HG03575 (cell line): ENCODE results near the gene ARPC2.
"Not testable (repeated sequence)": the region's sequence is repeated elsewhere in the genome, so short reads cannot be mapped to it uniquely, and the experiment has no call there.

Source experiments
- ATAC-seq: cut with Tn5 transposase; IDR thresholded peaks from one replicate; pipeline ENCODE4 v1.9.1; 2021; ENCODE audit not compliant: unreplicated experiment, insufficient number of reproducible peaks, low FRiP score; ENCODE audit errors: extremely low read depth

The ARPC2 gene

DNA sequence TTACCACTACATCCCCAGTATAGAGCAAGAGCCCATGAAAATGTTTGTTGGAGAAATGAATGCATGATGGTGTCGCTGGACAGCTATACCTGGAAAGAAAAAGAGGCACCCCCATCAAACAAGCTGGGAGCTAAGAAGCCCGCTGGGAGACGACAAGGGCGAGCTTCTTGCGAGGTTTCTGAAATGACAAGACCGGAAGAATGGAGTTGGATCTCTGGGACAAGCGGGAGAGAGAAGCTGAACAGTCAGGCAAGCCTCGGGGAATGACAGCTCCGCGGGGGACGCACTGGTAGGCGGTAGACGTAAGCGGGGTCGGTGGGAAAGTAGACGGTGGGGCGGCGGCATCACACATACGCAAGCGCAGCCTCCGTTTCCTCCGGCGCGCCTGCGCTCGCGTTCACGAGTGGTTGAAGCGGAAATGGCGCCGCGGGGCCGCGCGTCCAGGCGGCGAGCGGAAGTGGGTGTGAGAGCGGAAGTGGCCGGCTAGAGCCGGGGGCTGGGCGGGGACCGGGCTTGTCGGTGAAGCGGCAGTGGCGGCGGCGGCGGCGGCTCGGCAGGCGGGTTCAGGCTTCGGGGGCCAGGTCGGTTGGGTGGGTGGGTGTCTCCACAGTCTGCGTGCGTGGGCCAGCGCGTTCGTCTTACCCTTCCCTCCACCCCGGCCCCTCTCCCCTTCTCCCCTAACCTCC is at the start of gene ARPC2:
ARPC2 (plus strand) TSS at position 516 of the 686 bp plus-strand sequence. CDS start 282 bp downstream, outside the sequence.
- no peak for ATAC-seq

DNA sequence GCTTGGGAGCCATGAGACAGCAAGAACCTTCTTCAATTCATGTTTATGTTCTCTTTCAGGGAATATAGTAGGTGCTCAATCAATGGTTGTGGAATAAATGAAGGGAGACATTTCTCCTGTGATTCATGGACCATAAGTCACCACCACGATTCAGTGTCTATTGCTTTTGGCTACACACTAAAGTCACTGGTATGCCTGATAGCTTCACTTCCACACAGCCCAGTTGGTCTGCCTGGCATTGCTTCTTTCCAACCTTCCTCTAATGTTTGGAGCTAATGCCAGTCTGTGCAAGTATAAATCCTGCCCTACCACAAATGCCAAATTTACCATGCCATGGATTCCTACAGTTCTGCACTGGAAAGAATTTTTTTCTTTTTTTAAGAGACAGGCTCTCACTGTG is 49.0 kb upstream of the ARPC2 start:
- no peak for ATAC-seq

GRCh38 chr2:218168635-218169462 is 48.1 kb upstream of the ARPC2 start:
- no peak for ATAC-seq

DNA sequence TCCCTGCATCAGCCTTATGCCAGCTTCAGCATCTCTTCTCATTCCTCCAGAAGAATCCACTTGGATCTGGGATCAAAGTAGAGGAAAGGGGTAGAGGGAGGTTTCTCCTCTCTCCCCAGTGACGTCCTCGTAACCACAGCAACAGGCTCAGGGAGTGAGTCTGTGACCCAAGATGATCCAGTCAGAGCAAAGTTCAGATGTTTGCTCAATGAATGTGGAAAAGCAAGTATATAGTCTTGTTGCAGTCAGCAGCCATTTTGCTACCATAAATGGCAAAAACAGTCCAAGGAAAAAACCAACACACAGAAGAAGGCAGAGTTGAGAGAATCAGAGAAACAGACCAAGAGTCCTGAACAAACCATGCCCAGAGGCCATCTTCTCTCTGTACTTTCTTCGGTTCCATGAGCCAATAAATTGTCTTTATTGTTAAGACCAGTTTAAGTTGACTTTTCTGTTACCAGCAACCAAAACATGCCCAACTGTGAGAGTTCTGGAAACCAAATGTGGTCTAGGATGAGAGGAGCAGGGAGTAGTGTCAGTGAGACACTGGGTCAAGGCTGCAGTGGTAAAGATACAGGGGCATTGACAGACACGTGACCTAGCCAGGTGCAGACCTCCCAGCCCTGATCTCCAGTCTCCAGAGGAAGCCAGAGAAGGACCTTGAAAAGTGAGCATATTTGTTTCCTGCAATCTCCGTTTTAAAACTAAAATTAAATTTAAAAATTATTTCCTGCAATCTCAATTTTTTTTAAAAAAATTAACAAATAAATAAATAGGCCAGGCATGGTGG is 47.0 kb upstream of the ARPC2 start:
- ATAC-seq, result no peak

- ATAC-seq, result not testable (repeated sequence)
Measured at GRCh38 chr2:218171744-218172143, 45.2 kb upstream of the ARPC2 start.

- no peak for ATAC-seq
Measured at GRCh38 chr2:218172845-218173244, 44.1 kb upstream of the ARPC2 start.

- ATAC-seq, result no peak
Measured at GRCh38 chr2:218179782-218180181, 37.2 kb upstream of the ARPC2 start.

- no peak for ATAC-seq
Measured at GRCh38 chr2:218180467-218181114, 36.4 kb upstream of the ARPC2 start.

- ATAC-seq, result no peak
Measured at GRCh38 chr2:218184331-218184730, 32.7 kb upstream of the ARPC2 start.

DNA sequence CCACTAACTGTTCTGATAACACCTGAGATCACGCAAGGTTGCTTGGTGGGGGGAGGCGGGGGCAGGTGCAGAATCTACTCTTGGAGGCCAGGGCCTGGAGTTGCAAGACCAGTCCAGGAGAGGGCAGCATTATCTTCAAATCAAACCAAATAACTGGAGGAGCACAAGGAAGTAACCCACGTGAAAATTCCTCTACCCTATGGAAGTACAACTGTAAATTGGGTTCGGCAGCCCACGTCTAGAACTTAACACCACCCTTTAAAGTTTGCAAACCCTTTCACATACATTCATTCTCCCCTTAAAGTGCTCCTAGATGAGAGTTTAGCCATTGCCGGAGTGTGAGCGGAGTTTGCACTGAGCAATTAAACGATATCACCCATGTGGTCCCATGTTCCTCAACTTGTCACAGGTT is 30.6 kb upstream of the ARPC2 start:
- ATAC-seq, result no peak

DNA sequence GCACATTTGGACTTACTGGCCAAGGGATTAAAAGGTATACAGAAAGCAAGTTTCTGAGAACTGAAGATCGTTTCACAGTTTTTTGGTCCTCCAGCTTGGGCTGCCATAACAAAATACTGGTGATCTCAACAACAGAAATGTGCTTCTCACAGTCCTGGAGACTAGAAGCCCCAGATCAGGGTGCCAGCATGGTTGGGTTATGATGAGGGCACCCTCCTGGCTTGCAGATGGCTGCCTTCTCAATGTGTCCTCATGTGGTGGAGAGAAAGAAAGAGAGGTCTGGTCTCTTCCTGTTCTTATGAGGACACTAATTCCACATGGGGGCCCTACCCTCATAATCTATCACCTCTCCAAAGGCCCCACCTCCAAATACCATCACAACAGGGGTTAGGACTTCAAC is 30.1 kb upstream of the ARPC2 start:
- no peak for ATAC-seq

- ATAC-seq, result no peak
Measured at GRCh38 chr2:218187296-218188015, 29.5 kb upstream of the ARPC2 start.

DNA sequence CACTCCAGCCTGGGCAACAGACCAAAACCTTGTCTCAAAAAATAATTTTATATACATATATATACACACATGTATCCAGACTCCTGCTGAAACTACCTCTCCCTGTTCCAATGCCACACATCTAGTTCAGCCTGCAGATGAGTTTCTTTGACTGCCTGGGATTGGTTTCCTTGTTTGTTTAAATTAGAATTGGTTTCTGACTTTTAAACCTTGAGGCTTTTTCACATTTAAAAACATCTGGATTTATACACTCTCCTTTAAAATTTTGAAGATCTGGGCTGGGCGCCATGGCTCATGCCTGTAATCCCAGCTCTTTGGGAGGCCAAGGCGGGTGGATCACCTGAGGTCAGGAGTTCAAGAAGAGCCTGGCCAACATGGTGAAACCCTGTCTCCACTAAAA is 28.5 kb upstream of the ARPC2 start:
- no peak for ATAC-seq

- ATAC-seq, result no peak
Measured at GRCh38 chr2:218192902-218193430, 24.0 kb upstream of the ARPC2 start.

DNA sequence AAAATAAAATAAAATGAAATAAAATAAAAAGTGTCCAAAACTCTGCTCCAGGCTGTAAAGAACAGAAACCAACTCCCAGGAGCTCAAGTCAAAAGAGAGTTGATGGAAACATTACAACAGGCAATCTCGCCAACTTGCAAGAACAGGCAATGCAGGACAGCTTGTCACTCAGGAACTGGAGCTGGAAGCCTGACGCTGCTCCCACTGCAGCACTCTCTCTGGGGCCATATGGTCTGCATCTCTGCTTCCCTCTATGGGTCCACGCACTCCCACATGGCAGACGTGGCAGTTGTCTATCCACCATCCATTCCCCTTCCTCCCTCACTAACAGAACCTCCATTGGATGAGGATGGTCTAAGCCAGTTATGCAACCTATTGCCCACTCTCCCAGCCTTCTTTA is 23.3 kb upstream of the ARPC2 start:
- ATAC-seq, result no peak

GRCh38 chr2:218194880-218195279 is 22.1 kb upstream of the ARPC2 start:
- ATAC-seq, result no peak

DNA sequence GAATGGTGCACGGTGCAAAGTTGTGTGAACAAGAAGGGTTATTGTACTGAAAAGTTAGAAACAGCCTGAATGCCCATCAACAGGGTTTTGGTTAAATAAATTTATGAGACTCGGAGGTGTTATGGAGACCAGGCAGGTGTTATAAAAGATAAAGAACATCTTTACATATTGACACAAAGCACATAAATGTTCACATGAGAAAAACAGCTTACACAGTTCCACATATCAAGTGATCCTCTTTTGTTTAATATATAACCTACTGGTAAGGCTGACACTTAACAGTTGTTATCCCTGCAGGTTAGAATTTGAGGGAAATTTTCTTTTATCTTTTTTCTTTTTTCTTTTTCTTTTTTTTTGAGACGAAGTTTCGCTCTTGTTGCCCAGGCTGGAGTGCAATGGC is 20.0 kb upstream of the ARPC2 start:
- ATAC-seq, result no peak

GRCh38 chr2:218202266-218202665 is 14.7 kb upstream of the ARPC2 start:
- no peak for ATAC-seq
